HepG2 (cell line): ENCODE measurements around the gene LEP. TPM values are rescaled to one million over a fixed set of nuclear protein-coding genes. Genes with fewer than 3 reads are reported as not detected.
A peak's percentile ranks its signal among the peaks of the same experiment; 100 is the strongest.

Source experiments
- ATAC-seq: fragments of 200-7000 bp; cut with Tn5 transposase; 3 replicates; pipeline ENCODE4 v1.9.1; 2020; ENCODE audit warnings: mild to moderate bottlenecking, moderate library complexity
- BruUV-seq: library from RNA; stranded (reverse); fragments of 400-500 nt; replicated peaks from 2 replicates; lab custom pipeline; 2021; lab: Mats Ljungman, UMichigan
- CTCF ChIA-PET: fragments of 300-600 bp; formaldehyde crosslinking; extraction: SDS; loops from one replicate; lab custom pipeline; 2021; ENCODE audit warnings: low total read pairs, inconsistent platforms, low intra/inter-chr PET ratio; lab: Yijun Ruan, JAX
- POLR2A ChIA-PET: fragments of 350-600 bp; sonication (Branson Sonifier 250); formaldehyde crosslinking; loops from one replicate; lab custom pipeline; 2020; ENCODE audit warnings: antibody characterized with exemption, inconsistent platforms; lab: Yijun Ruan, JAX
- DNase-seq: peaks from one replicate; pipeline ENCODE4 v3.0.0-alpha.2; 2015; ENCODE audit warnings: low spot score
- FAIRE-seq: peaks from 3 replicates; lab custom pipeline; 2011; peaks lifted over from hg19 to GRCh38; lab: Jason Lieb, UNC
- H2AFZ ChIP-seq: one replicate; pipeline ENCODE4 v1.6.1; 2011; ENCODE audit warnings: low read length, inconsistent platforms
- H3K27ac ChIP-seq: fragments of 300-600 bp; 3 replicates; pipeline ENCODE4 v1.8.0; 2011; ENCODE audit warnings: mixed run types, mild to moderate bottlenecking, mixed read lengths, low read length, inconsistent platforms; ENCODE audit not compliant: insufficient read depth; ENCODE audit errors: extremely low read length
- H3K27me3 ChIP-seq, 2 experiments: fragments of 200-600 bp in 1 of 2; 2 replicates in 1 of 2; 3 replicates in 1 of 2; pipeline versions ENCODE4 v1.6.0 to v1.8.0; 2011; ENCODE audit warnings: low read length in 2 of 2, mild to moderate bottlenecking in 2 of 2, moderate library complexity in 2 of 2, inconsistent platforms in 1 of 2; ENCODE audit not compliant: insufficient read depth in 2 of 2, control insufficient read depth in 1 of 2
- H3K36me3 ChIP-seq, 2 experiments: fragments of 200-600 bp in 1 of 2; replicated peaks in 1 of 2; 2 replicates in 1 of 2; 3 replicates in 1 of 2; pipeline versions ENCODE4 v1.5.1 to v1.8.0; 2011; ENCODE audit warnings: low read length in 2 of 2, inconsistent platforms in 1 of 2; ENCODE audit not compliant: insufficient read depth in 2 of 2, control insufficient read depth in 1 of 2
- H3K4me1 ChIP-seq: 2 replicates; pipeline ENCODE4 v1.5.1; 2012; ENCODE audit warnings: low read length, inconsistent platforms; ENCODE audit not compliant: insufficient read depth
- H3K4me2 ChIP-seq: 2 replicates; pipeline ENCODE4 v1.6.0; 2011; ENCODE audit warnings: low read depth, low read length, inconsistent platforms
- H3K4me3 ChIP-seq, 3 experiments: fragments of 200-600 bp in 1 of 3; sonication (generic), shearing (Covaris generic) in 1 of 3; replicated peaks in 1 of 3; 2 replicates each; pipeline ENCODE4 v1.5.1; 2011 to 2016; ENCODE audit warnings: low read length in 3 of 3, inconsistent platforms in 2 of 3, low read depth in 2 of 3, mild to moderate bottlenecking in 2 of 3, control low read depth in 1 of 3, mixed read lengths in 1 of 3; ENCODE audit not compliant: insufficient read depth in 1 of 3
- H3K79me2 ChIP-seq: one replicate; pipeline ENCODE4 v1.6.1; 2011; ENCODE audit warnings: low read length, inconsistent platforms; ENCODE audit not compliant: insufficient read depth
- H3K9ac ChIP-seq: 2 replicates; pipeline ENCODE4 v1.6.0; 2011; ENCODE audit warnings: mild to moderate bottlenecking, low read depth, low read length, inconsistent platforms; ENCODE audit not compliant: insufficient read depth
- H3K9me3 ChIP-seq: 2 replicates; pipeline ENCODE4 v1.5.1; 2012; ENCODE audit warnings: mild to moderate bottlenecking, low read length
- H4K20me1 ChIP-seq: 2 replicates; pipeline ENCODE4 v1.6.0; 2011; ENCODE audit warnings: inconsistent platforms, mild to moderate bottlenecking, low read length, moderate library complexity; ENCODE audit not compliant: insufficient read depth
- DNMT1 ChIP-seq: sonication (generic); formaldehyde crosslinking; IDR thresholded peaks from 2 replicates; pipeline ENCODE4 v1.5.1; 2020; ENCODE audit warnings: mild to moderate bottlenecking, missing genetic modification reagents
- JUN ChIP-seq: sonication (generic); formaldehyde crosslinking; IDR thresholded peaks from 2 replicates; pipeline ENCODE4 v1.4.0; 2020; ENCODE audit warnings: mild to moderate bottlenecking, missing genetic modification reagents
- NFE2 ChIP-seq: sonication (generic); formaldehyde crosslinking; IDR thresholded peaks from 2 replicates; pipeline ENCODE4 v1.4.0; 2020; ENCODE audit warnings: missing genetic modification reagents
- PHB2 ChIP-seq: fragments of 450-650 bp; IDR thresholded peaks from 2 replicates; pipeline ENCODE4 v1.6.1; 2018; ENCODE audit not compliant: partially characterized antibody
- SAP130 ChIP-seq: IDR thresholded peaks from 2 replicates; pipeline ENCODE4 v1.6.1; 2016; ENCODE audit warnings: low read depth
- TCF7 ChIP-seq: sonication (generic); IDR thresholded peaks from 2 replicates; pipeline ENCODE4 v1.6.1; 2016; ENCODE audit warnings: antibody characterized with exemption, low read depth
- ZKSCAN1 ChIP-seq: fragments of 150-350 bp; IDR thresholded peaks from 2 replicates; pipeline ENCODE4 v1.6.1; 2014; ENCODE audit warnings: low read length
- ZKSCAN8 ChIP-seq: IDR thresholded peaks from 2 replicates; pipeline ENCODE4 v1.6.1; 2016; ENCODE audit warnings: borderline replicate concordance, missing genetic modification reagents, missing compliant biosample characterization
- ZSCAN31 ChIP-seq: sonication (generic); formaldehyde crosslinking; IDR thresholded peaks from 2 replicates; pipeline ENCODE4 v1.5.0; 2020; ENCODE audit warnings: low read depth, mild to moderate bottlenecking, missing genetic modification reagents
- WGBS: methylation state at CpG from one replicate; pipeline ENCODE4 v1.1.6; 2017; ENCODE audit warnings: low lambda C conversion rate; 5-methylcytosine and 5-hydroxymethylcytosine counted together
- in situ Hi-C: cut with HindIII; loops from 2 replicates; pipeline ENCODE4 v1.10.0; 2017; ENCODE audit warnings: low pct_unique_long_range_greater_than_20kb; ENCODE audit not compliant: extremely low pct_ligation_motif_present
- intact Hi-C: fragments of 100-400 bp; cut with micrococcal nuclease; formaldehyde crosslinking; loops from one replicate; pipeline ENCODE4 v1.10.0; 2022; ENCODE audit not compliant: unreplicated experiment
- polyA plus RNA-seq, 8 experiments: library from polyadenylated mRNA; depleted of rRNA in 3 of 8; stranded (reverse) in 7 of 8; unstranded in 1 of 8; fragments of >200 nt; fragmentation: Illumina TruSeq in 4 of 8; extraction: Trizol in 4 of 8; gene quantifications; 2 replicates each; pipeline versions ENCODE4 v1.2.1 to v1.2.3, GENCODE V29; 2011 to 2016; ENCODE audit warnings: low read depth in 4 of 8, missing spikeins in 1 of 8, mixed read lengths in 1 of 8; ENCODE audit not compliant: insufficient read depth in 1 of 8
- total RNA-seq, 5 experiments: library from RNA; depleted of rRNA; stranded (reverse); fragments of >200 nt; fragmentation: Illumina TruSeq; extraction: Trizol; gene quantifications; 2 replicates each; pipeline ENCODE4 v1.2.3, GENCODE V29; 2016; ENCODE audit warnings: low read depth in 1 of 5

The LEP gene
- total and polyA plus RNA-seq, 2 of the 13 experiments (the other 11 are each of a cell fraction or from before 2014, with no cell fraction given), result 0.05 TPM; not detected in 1

- Histone ChIP-seq H2AFZ (no peak overlapping the region), H3K27me3 (peaks cover 7 to 75% of the 10 kb centered on the region in 2 experiments; a peak in 4 of 5 replicates), H3K36me3 (no peaks in the 10 kb centered on the region), H3K4me3 (no peak overlapping the region), H4K20me1 (peaks cover 2% of the 10 kb centered on the region; the same call in 1 of the 2 replicates), H3K27ac (no peak overlapping the region), H3K79me2 (no peaks in the 10 kb centered on the region), H3K4me1 (no peaks in the 10 kb centered on the region), H3K4me2 (no peak overlapping the region)
- BruUV-seq, result no TSS peak
- intact Hi-C loops (no loop called here), in situ Hi-C loops (loop anchor here (5.0 kb wide), 1 partner anchor 496 kb away; no protein-coding TSS in a partner anchor)
- DNase-seq (no peak), ATAC-seq (no peak)
- CTCF ChIA-PET, result no interaction called here
- POLR2A ChIA-PET, result no interaction called here
- 5% methylated on average over 8 of the region's 8 CpGs for WGBS
- TF ChIP-seq ZKSCAN1, result 0 out of 2 replicates have a peak, but pooled peaks have one; percentile 47
- TF ChIP-seq NFE2 (CRISPR knock-in tag), result no peak
- TF ChIP-seq, all 625 proteins: peak for 1
- FAIRE-seq, result no peak
- no peak overlapping the region for H3K9ac ChIP-seq
- H3K9me3 ChIP-seq, result no peaks in the 10 kb centered on the region
Measured at GRCh38 chr7:128203710-128204214, 37.3 kb upstream of the LEP start.

GRCh38 chr7:128204455-128204854, 36.6 kb upstream of the LEP start:
- H3K9ac ChIP-seq, result no peak overlapping the region
- peaks cover 7 to 75% of the 10 kb centered on the region in 2 experiments; a peak in 4 of 5 replicates for H3K27me3 ChIP-seq
- WGBS, result 19% methylated on average over 4 of the region's 5 CpGs
- BruUV-seq, result no TSS peak
- FAIRE-seq, result no peak
- no peak for TF ChIP-seq ZKSCAN8
- TF ChIP-seq PHB2, result no peak
- no peak for TF ChIP-seq SAP130 (CRISPR knock-in tag)
- TF ChIP-seq DNMT1 (CRISPR knock-in tag), result no peak
- no peak for TF ChIP-seq ZSCAN31 (CRISPR knock-in tag)
- no peak for TF ChIP-seq JUN (CRISPR knock-in tag)
- TF ChIP-seq TCF7, result no peak
- in situ Hi-C loops, result loop anchor here (5.0 kb wide), 1 partner anchor 497 kb away; no protein-coding TSS in a partner anchor
- intact Hi-C loops, result no loop called here
- DNase-seq, result no peak
- POLR2A ChIA-PET, result no interaction called here
- no peaks in the 10 kb centered on the region for H3K4me1 ChIP-seq
- no peaks in the 10 kb centered on the region for H3K9me3 ChIP-seq
- no peak overlapping the region for H3K4me2 ChIP-seq
- no peaks in the 10 kb centered on the region for H3K36me3 ChIP-seq
- H3K27ac ChIP-seq, result no peak overlapping the region
- H3K4me3 ChIP-seq, result no peak overlapping the region
- H2AFZ ChIP-seq, result no peak overlapping the region
- no peak for ATAC-seq
- CTCF ChIA-PET, result no interaction called here
- peaks cover 2% of the 10 kb centered on the region; the same call in 1 of the 2 replicates for H4K20me1 ChIP-seq
- H3K79me2 ChIP-seq, result no peaks in the 10 kb centered on the region
